GM21423 (cell line): ENCODE results near the gene LRRC34.
A peak's percentile ranks its signal among the peaks of the same experiment; 100 is the strongest.

Experiments used
- ATAC-seq: cut with Tn5 transposase; IDR thresholded peaks from one replicate; pipeline ENCODE4 v1.9.1; 2021; ENCODE audit warnings: mild to moderate bottlenecking, moderate library complexity; ENCODE audit not compliant: unreplicated experiment

LRRC34 gene

GRCh38 chr3:169812332-169813235 is at the start of gene LRRC34, which contains the start of gene LRRIQ4:
Gene LRRC34, minus strand, starts transcription at chr3:169812904. Its CDS starts 356 bp downstream, at chr3:169812548.
Gene LRRIQ4, plus strand, starts transcription at chr3:169812870. Its CDS starts 9,052 bp downstream, at chr3:169821922.
- peak; percentile 60 for ATAC-seq

- no peak for ATAC-seq
These were observed 49.2 kb upstream of the LRRC34 start for GRCh38 chr3:169861871-169862270.

- ATAC-seq, result no peak
These were observed 45.1 kb upstream of the LRRC34 start for GRCh38 chr3:169857811-169858210.

- no peak for ATAC-seq
These were observed 42.8 kb upstream of the LRRC34 start for GRCh38 chr3:169855514-169855913.

- ATAC-seq, result no peak
These were observed 37.9 kb upstream of the LRRC34 start for GRCh38 chr3:169850618-169851017.

GRCh38 chr3:169848741-169849140 is 36.0 kb upstream of the LRRC34 start:
- no peak for ATAC-seq

GRCh38 chr3:169847896-169848295 is 35.2 kb upstream of the LRRC34 start:
- no peak for ATAC-seq

- peak; percentile 98 for ATAC-seq
These were observed 33.9 kb upstream of the LRRC34 start for GRCh38 chr3:169846458-169847193.

GRCh38 chr3:169842960-169843359 is 30.3 kb upstream of the LRRC34 start:
- ATAC-seq, result no peak

- ATAC-seq, result peak; percentile 82
These were observed 28.5 kb upstream of the LRRC34 start for GRCh38 chr3:169841171-169841570.

GRCh38 chr3:169838511-169839030 is 25.9 kb upstream of the LRRC34 start:
- no peak for ATAC-seq

GRCh38 chr3:169836942-169837275 is 24.2 kb upstream of the LRRC34 start:
- no peak for ATAC-seq

GRCh38 chr3:169836078-169836941 is 23.6 kb upstream of the LRRC34 start:
- ATAC-seq, result peak; percentile 79

- no peak for ATAC-seq
These were observed 22.8 kb upstream of the LRRC34 start for GRCh38 chr3:169835533-169835932.

- ATAC-seq, result no peak
These were observed 15.0 kb upstream of the LRRC34 start for GRCh38 chr3:169827712-169828111.

GRCh38 chr3:169825316-169825715 is 12.6 kb upstream of the LRRC34 start:
- no peak for ATAC-seq

- ATAC-seq, result no peak
These were observed 10.3 kb upstream of the LRRC34 start for GRCh38 chr3:169822983-169823382.

- no peak for ATAC-seq
These were observed 9.8 kb upstream of the LRRC34 start for GRCh38 chr3:169822540-169822939.

GRCh38 chr3:169822091-169822490 is 9.4 kb upstream of the LRRC34 start:
- ATAC-seq, result no peak

- no peak for ATAC-seq
These were observed 5.6 kb upstream of the LRRC34 start for GRCh38 chr3:169818316-169818715.
